Measurements from ENCODE around the gene ACSS3. TPM values are rescaled to one million over a fixed set of nuclear protein-coding genes. Genes with fewer than 3 reads are reported as not detected.
A peak's percentile ranks its signal among the peaks of the same experiment; 100 is the strongest.

The ACSS3 gene
- total RNA-seq, 1 experiment from 2014 or later, result 0.70 TPM

DNA sequence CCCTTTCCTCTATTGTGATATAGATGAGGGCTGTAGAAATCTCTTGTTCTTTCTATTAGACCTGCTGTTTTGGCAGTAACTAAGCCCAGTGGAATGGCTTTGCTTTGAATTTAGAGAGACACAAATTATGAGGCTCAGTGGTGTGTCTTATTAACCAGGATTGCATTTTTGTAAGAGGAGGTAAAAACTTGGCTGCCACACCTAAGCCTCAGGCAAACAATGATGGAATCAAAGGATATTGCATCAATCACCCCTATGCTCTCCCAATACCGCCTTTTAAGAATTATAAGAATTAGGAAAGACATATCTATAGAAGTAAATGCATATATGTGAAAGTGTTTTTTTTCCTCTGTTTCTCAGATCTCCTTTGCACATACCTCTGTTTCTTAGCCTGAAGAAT is 63.3 kb downstream of the ACSS3 start:
- DNase-seq, result peak; percentile 31 to 38
- intact Hi-C loops (cut with micrococcal nuclease; ENCODE audit: unreplicated experiment), result loop anchor here (5.0 kb wide), 2 partner anchors 204 to 241 kb away; partner anchors contain the start of gene LIN7A
- no TSS peak for BruUV-seq (replicated peaks)
- Histone ChIP-seq H3K27me3 (replicated peaks; ENCODE audit: control insufficient read depth, insufficient read depth, low read length) (no peaks in the 10 kb centered on the region), H3K4me3 (ENCODE audit: low read depth, low read length) (no peak overlapping the region), H3K4me1 (peaks cover 75% of the 10 kb centered on the region), H3K9me3 (no peaks in the 10 kb centered on the region), H3K36me3 (ENCODE audit: control insufficient read depth, insufficient read depth, low read length) (no peaks in the 10 kb centered on the region)
- TF ChIP-seq, protein P1, sequence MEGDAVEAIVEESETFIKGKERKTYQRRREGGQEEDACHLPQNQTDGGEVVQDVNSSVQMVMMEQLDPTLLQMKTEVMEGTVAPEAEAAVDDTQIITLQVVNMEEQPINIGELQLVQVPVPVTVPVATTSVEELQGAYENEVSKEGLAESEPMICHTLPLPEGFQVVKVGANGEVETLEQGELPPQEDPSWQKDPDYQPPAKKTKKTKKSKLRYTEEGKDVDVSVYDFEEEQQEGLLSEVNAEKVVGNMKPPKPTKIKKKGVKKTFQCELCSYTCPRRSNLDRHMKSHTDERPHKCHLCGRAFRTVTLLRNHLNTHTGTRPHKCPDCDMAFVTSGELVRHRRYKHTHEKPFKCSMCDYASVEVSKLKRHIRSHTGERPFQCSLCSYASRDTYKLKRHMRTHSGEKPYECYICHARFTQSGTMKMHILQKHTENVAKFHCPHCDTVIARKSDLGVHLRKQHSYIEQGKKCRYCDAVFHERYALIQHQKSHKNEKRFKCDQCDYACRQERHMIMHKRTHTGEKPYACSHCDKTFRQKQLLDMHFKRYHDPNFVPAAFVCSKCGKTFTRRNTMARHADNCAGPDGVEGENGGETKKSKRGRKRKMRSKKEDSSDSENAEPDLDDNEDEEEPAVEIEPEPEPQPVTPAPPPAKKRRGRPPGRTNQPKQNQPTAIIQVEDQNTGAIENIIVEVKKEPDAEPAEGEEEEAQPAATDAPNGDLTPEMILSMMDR (IDR thresholded peaks at IDR 0.05; ENCODE audit: insufficient read depth in 1 of 2, low read depth in 1 of 2, low read length in 1 of 2, severe bottlenecking in 1 of 2, unreplicated experiment in 1 of 2), result no peak
- Mint-ChIP-seq H3K4me1 (ENCODE audit: low read depth, unreplicated experiment) (peaks cover 30% of the 10 kb centered on the region), H3K27ac (ENCODE audit: unreplicated experiment) (peak overlapping the region; percentile 80), H3K27me3 (ENCODE audit: insufficient read depth, unreplicated experiment) (no peaks in the 10 kb centered on the region), H3K9me3 (ENCODE audit: unreplicated experiment) (no peaks in the 10 kb centered on the region), H3K36me3 (ENCODE audit: insufficient read depth, unreplicated experiment) (peaks cover 5% of the 10 kb centered on the region), H3K4me3 (ENCODE audit: unreplicated experiment) (no peak overlapping the region)
- ChIA-PET POLR2A (no interaction called here), CTCF (no interaction called here)

DNA sequence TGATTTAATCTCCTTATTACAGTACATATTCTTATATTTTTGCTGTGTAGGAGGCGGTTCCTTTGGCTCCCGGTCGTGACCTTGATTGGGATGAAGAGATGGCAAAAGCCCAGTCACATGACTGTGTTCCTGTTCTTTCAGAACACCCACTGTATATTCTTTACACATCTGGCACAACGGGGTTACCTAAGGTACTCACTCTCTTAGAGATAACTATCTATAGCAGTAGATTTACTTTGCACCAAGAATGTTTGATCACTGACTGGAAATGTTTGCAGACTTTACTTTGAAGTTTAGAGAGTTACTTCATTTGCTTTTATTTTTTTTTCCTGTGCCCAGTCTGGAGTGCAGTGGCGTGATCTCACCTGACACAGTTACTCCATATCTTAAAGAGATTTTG is 65.2 kb downstream of the ACSS3 start:
- ChIA-PET CTCF (no interaction called here), POLR2A (no interaction called here)
- intact Hi-C loops (cut with micrococcal nuclease; ENCODE audit: unreplicated experiment), result loop anchor here (2.0 to 5.0 kb wide), 3 partner anchors 62 to 239 kb away; partner anchors contain the start of gene LIN7A
- Mint-ChIP-seq H3K9me3 (ENCODE audit: unreplicated experiment) (no peaks in the 10 kb centered on the region), H3K27me3 (ENCODE audit: insufficient read depth, unreplicated experiment) (no peaks in the 10 kb centered on the region), H3K4me1 (ENCODE audit: low read depth, unreplicated experiment) (peaks cover 29% of the 10 kb centered on the region), H3K27ac (ENCODE audit: unreplicated experiment) (no peak overlapping the region), H3K4me3 (ENCODE audit: unreplicated experiment) (no peak overlapping the region), H3K36me3 (ENCODE audit: insufficient read depth, unreplicated experiment) (peaks cover 5% of the 10 kb centered on the region)
- Histone ChIP-seq H3K4me3 (ENCODE audit: low read depth, low read length) (no peak overlapping the region), H3K4me1 (peaks cover 69% of the 10 kb centered on the region), H3K27me3 (replicated peaks; ENCODE audit: control insufficient read depth, insufficient read depth, low read length) (no peaks in the 10 kb centered on the region), H3K9me3 (no peaks in the 10 kb centered on the region), H3K36me3 (ENCODE audit: control insufficient read depth, insufficient read depth, low read length) (no peaks in the 10 kb centered on the region)
- peak; percentile 60 to 73 for DNase-seq
- no TSS peak for BruUV-seq (replicated peaks)
- TF ChIP-seq, protein P1 (IDR thresholded peaks at IDR 0.05; ENCODE audit: insufficient read depth in 1 of 2, low read depth in 1 of 2, low read length in 1 of 2, severe bottlenecking in 1 of 2, unreplicated experiment in 1 of 2), result no peak

DNA sequence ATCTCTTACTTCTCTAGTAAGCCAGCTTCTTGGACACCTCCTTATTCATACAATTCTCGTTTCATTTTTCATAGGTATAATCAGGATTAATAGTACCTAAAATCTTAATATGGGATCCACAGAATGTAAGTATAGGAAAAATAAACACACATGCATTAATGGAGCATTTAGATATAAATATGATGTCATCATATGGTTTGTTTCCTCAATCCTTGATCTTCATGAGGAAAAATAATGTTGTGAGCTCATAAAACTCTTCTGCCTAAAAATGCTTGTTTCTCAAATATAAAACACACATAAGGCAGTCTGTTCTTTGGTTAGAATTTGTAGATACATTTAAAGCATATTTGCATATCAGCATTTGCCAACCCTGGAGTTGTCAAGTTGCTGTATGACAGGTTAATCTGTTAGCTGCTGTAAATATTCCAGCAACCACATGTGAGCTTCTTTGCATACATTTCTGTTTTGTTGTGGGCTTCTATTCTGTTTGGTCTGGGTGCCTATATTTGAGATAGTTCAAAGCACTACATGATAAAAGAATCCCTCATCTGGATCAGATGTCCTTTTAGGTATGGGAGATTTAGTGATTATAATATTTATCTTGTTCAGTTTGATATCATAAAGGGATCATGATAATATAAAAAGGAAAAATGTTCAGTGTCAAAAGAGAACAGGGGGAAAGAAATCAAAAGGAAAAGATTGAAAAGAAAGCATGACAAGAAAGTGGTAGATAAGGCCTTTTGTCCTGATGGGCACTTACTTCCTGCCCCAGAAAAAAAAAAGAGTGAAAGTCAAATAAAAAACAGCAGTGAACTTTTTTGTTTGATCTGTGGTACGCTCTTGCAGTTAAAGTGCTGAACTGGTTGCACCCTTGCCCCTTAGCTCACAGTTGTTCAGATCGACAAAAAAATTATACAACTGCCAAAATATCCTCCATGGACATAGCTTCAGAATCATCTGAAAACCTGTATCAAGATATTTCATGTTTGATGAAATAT is 68.6 kb downstream of the ACSS3 start:
- no TSS peak for BruUV-seq (replicated peaks)
- intact Hi-C loops (cut with micrococcal nuclease; ENCODE audit: unreplicated experiment), result loop anchor here (1.0 to 2.0 kb wide), 2 partner anchors 112 to 480 kb away; no protein-coding TSS in a partner anchor
- Histone ChIP-seq H3K4me3 (ENCODE audit: low read depth, low read length) (no peak overlapping the region), H3K9me3 (no peaks in the 10 kb centered on the region), H3K27me3 (replicated peaks; ENCODE audit: control insufficient read depth, insufficient read depth, low read length) (no peaks in the 10 kb centered on the region), H3K36me3 (ENCODE audit: control insufficient read depth, insufficient read depth, low read length) (no peaks in the 10 kb centered on the region), H3K4me1 (peaks cover 54% of the 10 kb centered on the region)
- ChIA-PET POLR2A (interaction anchor here (1.1 kb wide), 1 partner anchor 10 kb away, joined by 3 read pairs; no protein-coding TSS in a partner anchor), CTCF (interaction anchor here (0.6 to 1.4 kb wide), 3 partner anchors 10 to 122 kb away, joined by 3 to 8 read pairs (median 6); no protein-coding TSS in a partner anchor)
- no peaks in the 10 kb centered on the region for H3K27me3 Mint-ChIP-seq (ENCODE audit: insufficient read depth, unreplicated experiment)
- no peaks in the 10 kb centered on the region for H3K9me3 Mint-ChIP-seq (ENCODE audit: unreplicated experiment)
- DNase-seq, result peak in 1 of 2 experiments; percentile 25
- H3K4me3 Mint-ChIP-seq (ENCODE audit: unreplicated experiment), result peak overlapping the region; percentile 30
- peaks cover 23% of the 10 kb centered on the region for H3K4me1 Mint-ChIP-seq (ENCODE audit: low read depth, unreplicated experiment)
- H3K27ac Mint-ChIP-seq (ENCODE audit: unreplicated experiment), result peak overlapping the region; percentile 65
- TF ChIP-seq, protein P1 (IDR thresholded peaks at IDR 0.05; ENCODE audit: insufficient read depth in 1 of 2, low read depth in 1 of 2, low read length in 1 of 2, severe bottlenecking in 1 of 2, unreplicated experiment in 1 of 2), result no peak
- no peaks in the 10 kb centered on the region for H3K36me3 Mint-ChIP-seq (ENCODE audit: insufficient read depth, unreplicated experiment)

Data from Caco-2 (cell line).